B cell (primary cell): ENCODE measurements around the gene MAPKBP1. TPM values are rescaled to one million over a fixed set of nuclear protein-coding genes. Genes with fewer than 3 reads are reported as not detected.
"Not testable (repeated sequence)": the region's sequence is repeated elsewhere in the genome, so short reads cannot be mapped to it uniquely, and the experiment has no call there.

Experiments used
- ATAC-seq: fragments of 200-7000 bp; cut with Tn5 transposase; one replicate; pipeline ENCODE4 v1.10.0; 2021; ENCODE audit warnings: low read depth, mild to moderate bottlenecking, moderate number of reproducible peaks, moderate library complexity
- CTCF ChIA-PET: fragments of 350-600 bp; sonication (Branson Sonifier 250); formaldehyde crosslinking; loops from one replicate; lab custom pipeline; 2021; ENCODE audit warnings: antibody characterized with exemption, inconsistent platforms; lab: Charles Lee
- POLR2A ChIA-PET: fragments of 350-600 bp; sonication (Branson Sonifier 250); formaldehyde crosslinking; loops from one replicate; lab custom pipeline; 2021; ENCODE audit warnings: antibody characterized with exemption; lab: Charles Lee
- DNase-seq: peaks from one replicate; pipeline ENCODE4 v3.0.0; 2013
- H2AFZ ChIP-seq: 2 replicates; pipeline ENCODE4 v1.6.1; 2012; ENCODE audit warnings: mild to moderate bottlenecking, low read depth, low read length; ENCODE audit not compliant: insufficient read depth, poor library complexity, severe bottlenecking
- H3K27ac ChIP-seq, 2 donors: 1 replicate in 1 of 2; 2 replicates in 1 of 2; pipeline ENCODE4 v1.5.1; 2012 to 2013; ENCODE audit warnings: low read length in 2 of 2, mild to moderate bottlenecking in 2 of 2, moderate library complexity in 1 of 2
- H3K27me3 ChIP-seq, 4 experiments: fragments of 200-600 bp in 1 of 4; sonication (generic) in 1 of 4; replicated peaks in 1 of 4; 1 replicate in 2 of 4; 2 replicates in 2 of 4; pipeline versions ENCODE4 v1.6.1 to v1.7.0; 2013 to 2016; ENCODE audit warnings: low read length in 3 of 4, mild to moderate bottlenecking in 2 of 4, mixed read lengths in 1 of 4, moderate library complexity in 1 of 4; ENCODE audit not compliant: insufficient read depth in 4 of 4, control insufficient read depth in 3 of 4; ENCODE audit errors: control extremely low read depth in 1 of 4
- H3K36me3 ChIP-seq, 2 experiments: replicated peaks in 1 of 2; 1 replicate in 1 of 2; 2 replicates in 1 of 2; pipeline versions ENCODE4 v1.6.1 to v1.7.1; 2013; ENCODE audit warnings: low read length in 1 of 2; ENCODE audit not compliant: insufficient read depth in 2 of 2, control insufficient read depth in 1 of 2; ENCODE audit errors: control extremely low read depth in 1 of 2, extremely low read depth in 1 of 2
- H3K4me1 ChIP-seq, 2 donors: fragments of 200-600 bp in 1 of 2; sonication (generic) in 1 of 2; 1 replicate in 1 of 2; 2 replicates in 1 of 2; pipeline versions ENCODE4 v1.5.1 to v1.6.1; 2013 to 2017; ENCODE audit warnings: low read length in 2 of 2; ENCODE audit not compliant: control insufficient read depth in 2 of 2, insufficient read depth in 2 of 2
- H3K4me2 ChIP-seq: replicated peaks from 2 replicates; pipeline ENCODE3; 2012; ENCODE audit warnings: mild to moderate bottlenecking, low read depth, low read length; ENCODE audit not compliant: poor library complexity, severe bottlenecking
- H3K4me3 ChIP-seq, 5 experiments: fragments of 200-600 bp in 1 of 5; sonication (generic) in 1 of 5; 1 replicate in 3 of 5; 2 replicates in 2 of 5; pipeline versions ENCODE4 v1.5.1 to v1.7.0; 2011 to 2016; ENCODE audit warnings: low read length in 4 of 5, mild to moderate bottlenecking in 4 of 5, low read depth in 2 of 5, control low read depth in 1 of 5, moderate library complexity in 1 of 5; ENCODE audit not compliant: insufficient read depth in 1 of 5; ENCODE audit errors: control extremely low read depth in 1 of 5, extremely low read depth in 1 of 5
- H3K79me2 ChIP-seq: fragments of 200-600 bp; sonication (generic); one replicate; pipeline ENCODE4 v1.6.0; 2016; ENCODE audit warnings: low read length; ENCODE audit not compliant: control insufficient read depth, insufficient read depth
- H3K9ac ChIP-seq: fragments of 200-600 bp; sonication (generic); 2 replicates; pipeline ENCODE4 v1.6.1; 2017; ENCODE audit warnings: mild to moderate bottlenecking, low read length, moderate library complexity
- H3K9me3 ChIP-seq, 3 donors: one replicate each; pipeline versions ENCODE4 v1.6.1 to v1.7.1; 2013; ENCODE audit warnings: low read length in 2 of 3; ENCODE audit not compliant: control insufficient read depth in 2 of 3, insufficient read depth in 1 of 3; ENCODE audit errors: control extremely low read depth in 1 of 3
- H4K20me1 ChIP-seq: 2 replicates; pipeline ENCODE4 v1.6.0; 2012; ENCODE audit warnings: mild to moderate bottlenecking, low read length; ENCODE audit not compliant: insufficient read depth, control insufficient read depth, poor library complexity, severe bottlenecking
- H3K27ac Mint-ChIP-seq: one replicate; pipeline ENCODE4 v1.8.0; 2021; ENCODE audit warnings: mixed read lengths
- H3K27me3 Mint-ChIP-seq: one replicate; pipeline ENCODE4 v1.8.0; 2021; ENCODE audit warnings: mixed read lengths
- H3K4me1 Mint-ChIP-seq: one replicate; pipeline ENCODE4 v1.8.0; 2021; ENCODE audit warnings: mixed read lengths
- H3K4me3 Mint-ChIP-seq: one replicate; pipeline ENCODE4 v1.8.0; 2021; ENCODE audit warnings: mixed read lengths
- H3K9me3 Mint-ChIP-seq: one replicate; pipeline ENCODE4 v1.8.0; 2022; ENCODE audit warnings: mixed read lengths; ENCODE audit not compliant: insufficient read depth
- EZH2 ChIP-seq: IDR thresholded peaks from 2 replicates; pipeline ENCODE4 v1.6.1; 2012; ENCODE audit warnings: borderline replicate concordance, low read depth, mild to moderate bottlenecking, moderate library complexity, low read length; ENCODE audit not compliant: insufficient read depth, poor library complexity, severe bottlenecking
- WGBS: methylation state at CpG from one replicate; pipeline ENCODE4 v1.1.5; 2013; ENCODE audit warnings: missing lambda C conversion rate; ENCODE audit not compliant: insufficient coverage; 5-methylcytosine and 5-hydroxymethylcytosine counted together
- intact Hi-C: fragments of 100-400 bp; cut with micrococcal nuclease; formaldehyde crosslinking; loops from one replicate; pipeline ENCODE4 v1.10.0; 2022
- polyA plus RNA-seq: library from polyadenylated mRNA; depleted of rRNA; stranded (reverse); fragments of >200 nt; gene quantifications from 2 replicates; pipeline ENCODE4 v1.2.3, GENCODE V29; 2012
- total RNA-seq, 2 donors: library from RNA; stranded (reverse); fragments of 120-200 nt in 1 of 2; gene quantifications; 1 replicate in 1 of 2; 2 replicates in 1 of 2; pipeline versions ENCODE4 v1.2.3 to v1.2.4, GENCODE V29; 2013 to 2022
- TF ChIP-seq, protein P1 (sequence below): fragments of 200-600 bp; IDR thresholded peaks from one replicate; pipeline ENCODE4 v1.8.0; 2022; ENCODE audit warnings: antibody characterized with exemption, mild to moderate bottlenecking

Gene MAPKBP1
- total and polyA plus RNA-seq, 2 donors (not counting 1 experiment from before 2014, with no cell fraction given), result 14.1 to 59.2 TPM

DNA sequence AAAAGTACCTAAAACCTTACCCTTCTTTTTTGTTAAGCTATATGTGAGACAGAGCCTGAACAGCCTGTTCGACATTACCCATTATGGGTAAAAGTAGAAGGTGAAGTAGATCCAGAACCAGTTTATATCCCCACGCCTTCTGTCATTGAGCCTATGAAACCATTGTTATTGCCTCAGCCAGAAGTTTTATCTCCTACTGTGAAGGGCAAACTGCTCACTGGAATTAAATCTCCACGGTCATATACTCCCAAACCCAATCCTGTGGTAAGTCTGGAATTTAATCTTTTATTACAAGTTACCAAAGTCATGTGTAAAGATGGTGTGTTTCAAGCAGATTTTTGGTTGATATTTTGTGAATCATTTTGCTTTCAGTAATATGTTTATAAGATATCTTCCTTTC lies 47.1 kb upstream of the MAPKBP1 start:
- Histone ChIP-seq H3K36me3 (peaks cover 5 to 12% of the 10 kb centered on the region in 2 experiments), H3K4me3 (no peak overlapping the region), H3K27ac (no peak overlapping the region), H3K9me3 (no peaks in the 10 kb centered on the region), H3K4me1 (peaks cover 9% of the 10 kb centered on the region in 2 donors), H2AFZ (no peak overlapping the region), H3K79me2 (peaks cover 13% of the 10 kb centered on the region), H3K4me2 (no peak overlapping the region), H3K9ac (no peak overlapping the region), H4K20me1 (no peaks in the 10 kb centered on the region), H3K27me3 (no peaks in the 10 kb centered on the region)
- no peak for TF ChIP-seq EZH2
- TF ChIP-seq, protein P1, sequence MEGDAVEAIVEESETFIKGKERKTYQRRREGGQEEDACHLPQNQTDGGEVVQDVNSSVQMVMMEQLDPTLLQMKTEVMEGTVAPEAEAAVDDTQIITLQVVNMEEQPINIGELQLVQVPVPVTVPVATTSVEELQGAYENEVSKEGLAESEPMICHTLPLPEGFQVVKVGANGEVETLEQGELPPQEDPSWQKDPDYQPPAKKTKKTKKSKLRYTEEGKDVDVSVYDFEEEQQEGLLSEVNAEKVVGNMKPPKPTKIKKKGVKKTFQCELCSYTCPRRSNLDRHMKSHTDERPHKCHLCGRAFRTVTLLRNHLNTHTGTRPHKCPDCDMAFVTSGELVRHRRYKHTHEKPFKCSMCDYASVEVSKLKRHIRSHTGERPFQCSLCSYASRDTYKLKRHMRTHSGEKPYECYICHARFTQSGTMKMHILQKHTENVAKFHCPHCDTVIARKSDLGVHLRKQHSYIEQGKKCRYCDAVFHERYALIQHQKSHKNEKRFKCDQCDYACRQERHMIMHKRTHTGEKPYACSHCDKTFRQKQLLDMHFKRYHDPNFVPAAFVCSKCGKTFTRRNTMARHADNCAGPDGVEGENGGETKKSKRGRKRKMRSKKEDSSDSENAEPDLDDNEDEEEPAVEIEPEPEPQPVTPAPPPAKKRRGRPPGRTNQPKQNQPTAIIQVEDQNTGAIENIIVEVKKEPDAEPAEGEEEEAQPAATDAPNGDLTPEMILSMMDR, result no peak
- DNase-seq, result no peak
- intact Hi-C loops, result no loop called here
- H3K27ac Mint-ChIP-seq, result no peak overlapping the region
- no CpG with 5 or more reads among the region's 3 CpGs for WGBS
- ChIA-PET CTCF (no interaction called here), POLR2A (no interaction called here)
- no peaks in the 10 kb centered on the region for H3K9me3 Mint-ChIP-seq
- H3K4me1 Mint-ChIP-seq, result peaks cover 11% of the 10 kb centered on the region
- no peaks in the 10 kb centered on the region for H3K27me3 Mint-ChIP-seq
- H3K4me3 Mint-ChIP-seq, result no peak overlapping the region
- no peak for ATAC-seq

DNA sequence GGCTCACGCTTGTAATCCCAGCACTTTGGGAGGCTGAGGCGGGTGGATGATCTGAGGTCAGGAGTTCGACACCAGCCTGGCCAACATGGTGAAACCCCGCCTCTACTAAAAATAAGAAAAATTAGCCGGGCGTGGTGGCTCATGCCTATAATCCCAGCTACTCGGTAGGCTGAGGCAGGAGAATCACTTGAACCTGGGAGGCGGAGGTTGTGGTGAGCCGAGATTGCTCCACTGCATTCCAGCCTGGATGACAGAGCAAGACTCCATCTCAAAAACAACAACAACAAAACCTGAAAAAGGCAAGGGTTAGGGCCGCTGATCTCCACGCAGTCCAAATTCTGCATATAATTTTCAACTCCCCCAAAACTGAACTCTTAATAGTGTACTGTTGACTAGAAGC lies 46.2 kb upstream of the MAPKBP1 start:
- POLR2A ChIA-PET, result not testable (repeated sequence)
- CTCF ChIA-PET, result interaction anchor here (1.0 kb wide), 1 partner anchor 83 kb away, joined by 3 read pairs; no protein-coding TSS in a partner anchor

More for the DNA sequence above, 46.2 kb upstream of the MAPKBP1 start:
- ATAC-seq, H3K79me2 ChIP-seq, H3K4me3 ChIP-seq, H3K27me3 ChIP-seq, H4K20me1 ChIP-seq, H3K9ac ChIP-seq, DNase-seq, H3K9me3 Mint-ChIP-seq, H3K27ac ChIP-seq, H3K9me3 ChIP-seq, H3K4me2 ChIP-seq, H3K27ac Mint-ChIP-seq, H3K4me3 Mint-ChIP-seq, H3K27me3 Mint-ChIP-seq, H3K4me1 ChIP-seq, intact Hi-C loops, H2AFZ ChIP-seq: not testable (repeated sequence)
- H3K36me3 ChIP-seq, result peaks cover 12 to 14% of the 10 kb centered on the region in 2 experiments
- H3K4me1 Mint-ChIP-seq, result peaks cover 11% of the 10 kb centered on the region
- WGBS, result 97% methylated on average over 4 of the region's 11 CpGs
